Breast epithelium (tissue), 4 donors: ENCODE measurements around the gene CISH. TPM values are rescaled to one million over a fixed set of nuclear protein-coding genes. Genes with fewer than 3 reads are reported as not detected.
A peak's percentile ranks its signal among the peaks of the same experiment; 100 is the strongest.

Experiments
- DNase-seq, 2 donors: peaks; one replicate each; pipeline ENCODE4 v3.0.0-alpha.2; 2019; ENCODE audit warnings: low spot score in 2 of 2
- H3K27ac ChIP-seq, 2 donors: fragments of 200-600 bp; sonication (generic) in 1 of 2; one replicate each; pipeline ENCODE4 v1.5.1; 2016 to 2019; ENCODE audit warnings: mild to moderate bottlenecking in 1 of 2
- H3K27me3 ChIP-seq, 2 donors: fragments of 200-600 bp; sonication (generic) in 1 of 2; one replicate each; pipeline versions ENCODE4 v1.5.1 to v1.6.0; 2017 to 2019; ENCODE audit warnings: control low read depth in 1 of 2, mild to moderate bottlenecking in 1 of 2
- H3K36me3 ChIP-seq: fragments of 200-600 bp; one replicate; pipeline ENCODE4 v1.5.1; 2019
- H3K4me1 ChIP-seq, 2 donors: fragments of 200-600 bp; sonication (generic); one replicate each; pipeline ENCODE4 v1.5.1; 2016 to 2019; ENCODE audit warnings: control low read depth in 1 of 2
- H3K4me3 ChIP-seq, 3 donors: fragments of 200-600 bp; sonication (generic); 1 replicate in 2 of 3; 2 replicates in 1 of 3; pipeline ENCODE4 v1.5.1; 2016 to 2019; ENCODE audit warnings: mild to moderate bottlenecking in 3 of 3, moderate library complexity in 2 of 3
- H3K9me3 ChIP-seq, 2 donors: fragments of 200-600 bp; sonication (generic) in 1 of 2; one replicate each; pipeline ENCODE4 v1.5.1; 2016 to 2019; ENCODE audit warnings: control low read depth in 1 of 2
- CTCF ChIP-seq, 3 donors: fragments of 450-650 bp; IDR thresholded peaks; one replicate each; pipeline ENCODE4 v1.5.1; 2016 to 2017; ENCODE audit warnings: antibody characterized with exemption in 3 of 3, mild to moderate bottlenecking in 3 of 3, moderate library complexity in 3 of 3
- POLR2A ChIP-seq: fragments of 450-650 bp; IDR thresholded peaks from one replicate; pipeline ENCODE4 v1.6.1; 2016; ENCODE audit warnings: antibody characterized with exemption, mild to moderate bottlenecking, moderate library complexity
- POLR2AphosphoS5 ChIP-seq, 3 donors: sonication (generic); formaldehyde crosslinking; IDR thresholded peaks; one replicate each; pipeline ENCODE4 v1.6.1; 2017; ENCODE audit warnings: antibody characterized with exemption in 3 of 3
- intact Hi-C: fragments of 100-400 bp; cut with DNase I; formaldehyde crosslinking; loops from one replicate; pipeline ENCODE4 v1.15.1; 2023; ENCODE audit warnings: low total_unique reads
- total RNA-seq, 3 donors: library from RNA; depleted of rRNA; stranded (reverse); fragments of >200 nt; gene quantifications; one replicate each; pipeline ENCODE4 v1.1.0, GENCODE V29; 2016

CISH gene
- total RNA-seq, 3 donors from 2014 or later = 5.4 to 29.6 (median 17.4) TPM

DNA sequence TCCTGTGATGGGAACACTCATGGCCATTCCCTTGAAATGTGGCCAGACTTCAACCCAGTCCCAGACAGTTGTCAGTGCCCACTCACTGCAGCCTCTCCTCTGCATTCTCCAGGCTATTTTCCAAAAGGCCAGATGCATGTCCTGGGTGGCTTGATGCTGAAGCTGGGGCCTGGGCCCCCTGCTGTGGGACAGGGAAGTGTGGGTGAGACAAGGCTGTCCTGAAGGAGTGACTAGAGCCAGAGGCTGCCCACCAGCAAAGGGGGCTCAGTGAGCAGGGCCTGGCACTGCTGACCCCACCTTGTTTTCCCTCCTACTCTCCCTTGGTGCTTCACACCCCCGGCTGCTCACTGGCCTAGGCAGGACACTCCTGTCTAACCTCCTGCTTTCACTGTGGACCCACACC is 11.9 kb downstream of the CISH start:
- Histone ChIP-seq H3K4me3 (no peak overlapping the region), H3K4me1 (peaks cover 20 to 47% of the 10 kb centered on the region in 2 donors), H3K27me3 (no peaks in the 10 kb centered on the region), H3K9me3 (no peaks in the 10 kb centered on the region), H3K36me3 (no peaks in the 10 kb centered on the region), H3K27ac (peak overlapping the region; percentile 98 to 99)
- DNase-seq = no peak
- intact Hi-C loops = no loop called here
- TF ChIP-seq CTCF (IDR thresholded peaks at IDR 0.05) = no peak
- TF ChIP-seq POLR2A = no peak
- TF ChIP-seq POLR2AphosphoS5 (IDR thresholded peaks at IDR 0.05) = no peak

DNA sequence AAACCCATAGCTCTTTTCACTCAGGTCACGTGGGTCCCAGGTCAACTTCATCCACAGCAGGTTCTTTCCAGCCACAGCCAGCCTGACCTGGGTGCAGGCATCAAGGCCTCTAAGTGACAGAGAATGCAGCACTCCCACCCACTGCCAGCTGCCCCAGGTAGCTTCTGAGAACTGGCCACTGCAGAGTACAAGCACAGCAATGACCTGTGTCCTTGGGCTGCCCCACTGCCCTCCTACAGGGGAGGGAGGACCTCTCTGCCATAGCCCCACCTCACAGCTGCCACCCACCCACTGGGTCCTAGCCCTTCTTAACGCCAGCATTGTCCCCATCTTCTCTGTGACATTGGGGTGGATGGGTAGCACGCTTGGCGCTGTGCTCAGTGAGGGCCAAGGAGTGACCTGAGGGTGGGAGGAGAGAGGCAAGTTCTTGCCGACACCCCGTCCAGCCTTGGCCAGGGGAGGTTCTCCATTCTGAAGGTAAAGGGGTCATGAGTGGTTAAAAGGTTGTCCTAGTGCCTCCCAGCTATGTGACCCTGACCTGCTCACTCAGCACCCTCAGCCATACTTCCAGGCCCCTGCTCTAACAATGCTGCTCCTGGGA is 12.4 kb downstream of the CISH start:
- TF ChIP-seq POLR2AphosphoS5 (IDR thresholded peaks at IDR 0.05) = no peak
- no peak for TF ChIP-seq POLR2A
- TF ChIP-seq CTCF (IDR thresholded peaks at IDR 0.05) = no peak
- H3K36me3 ChIP-seq = no peaks in the 10 kb centered on the region
- DNase-seq = no peak
- peak overlapping the region; percentile 56 to 98 for H3K27ac ChIP-seq
- peaks cover 20 to 42% of the 10 kb centered on the region in 2 donors for H3K4me1 ChIP-seq
- no peaks in the 10 kb centered on the region for H3K9me3 ChIP-seq
- H3K27me3 ChIP-seq = no peaks in the 10 kb centered on the region
- H3K4me3 ChIP-seq = no peak overlapping the region
- intact Hi-C loops = no loop called here

DNA sequence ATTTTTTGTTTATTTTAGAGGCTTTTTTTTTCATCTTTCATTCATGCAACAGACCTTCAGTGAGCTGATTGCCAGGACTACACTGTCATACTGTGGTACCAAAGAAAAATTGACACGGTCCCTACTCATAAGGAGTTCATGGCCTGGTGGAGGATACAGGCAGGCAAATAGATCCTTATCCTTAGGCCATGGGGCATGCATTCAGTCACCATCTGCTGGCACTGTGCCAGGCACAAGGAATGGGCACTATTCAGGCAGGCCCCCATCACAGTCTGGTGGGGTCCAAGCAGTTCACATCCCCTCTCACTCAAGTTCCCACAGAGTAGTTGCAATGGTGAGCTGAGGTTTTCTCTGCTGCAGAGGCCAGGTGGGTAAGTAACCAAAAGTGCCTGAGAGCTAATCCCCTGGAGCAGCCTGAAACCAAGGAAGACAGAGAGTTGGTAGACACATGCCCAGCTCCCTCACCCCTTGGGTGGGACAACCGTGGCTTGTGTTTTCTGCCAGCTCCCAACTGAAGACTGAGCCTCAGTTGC is 17.3 kb downstream of the CISH start:
- Histone ChIP-seq H3K36me3 (no peaks in the 10 kb centered on the region), H3K27ac (no peak overlapping the region), H3K4me1 (peaks cover 0 to 4% of the 10 kb centered on the region in 2 donors), H3K4me3 (no peak overlapping the region), H3K9me3 (no peaks in the 10 kb centered on the region), H3K27me3 (no peaks in the 10 kb centered on the region)
- intact Hi-C loops = no loop called here
- TF ChIP-seq CTCF (IDR thresholded peaks at IDR 0.05) = no peak
- no peak for TF ChIP-seq POLR2AphosphoS5 (IDR thresholded peaks at IDR 0.05)
- TF ChIP-seq POLR2A = no peak
- no peak for DNase-seq

DNA sequence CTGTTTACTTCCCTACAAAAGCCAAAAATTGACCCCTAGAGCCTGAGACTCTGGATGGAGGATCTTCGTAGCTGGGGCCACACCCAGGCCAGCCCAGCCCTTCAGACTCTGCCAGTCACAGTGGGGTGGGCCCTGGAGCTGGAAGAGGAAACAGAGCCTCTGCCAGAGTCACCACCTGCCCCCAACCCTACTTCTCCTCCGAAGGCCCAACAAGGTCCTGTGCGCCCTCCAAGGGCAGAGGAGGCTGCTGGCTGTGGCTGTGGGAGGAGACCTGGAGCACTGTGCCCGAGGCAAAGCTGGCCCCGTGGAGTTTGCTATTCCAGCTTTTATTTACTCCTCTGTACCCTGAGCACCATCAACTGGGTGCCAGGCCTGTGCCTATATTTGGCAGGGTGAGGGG is 19.0 kb downstream of the CISH start:
- DNase-seq = no peak
- Histone ChIP-seq H3K4me3 (no peak overlapping the region), H3K27me3 (no peaks in the 10 kb centered on the region), H3K4me1 (peaks cover 0 to 4% of the 10 kb centered on the region in 2 donors), H3K36me3 (no peaks in the 10 kb centered on the region), H3K27ac (peak overlapping the region; percentile 57 to 62), H3K9me3 (no peaks in the 10 kb centered on the region)
- TF ChIP-seq POLR2AphosphoS5 (IDR thresholded peaks at IDR 0.05) = no peak
- no peak for TF ChIP-seq CTCF (IDR thresholded peaks at IDR 0.05)
- no peak for TF ChIP-seq POLR2A
- intact Hi-C loops = no loop called here

GRCh38 chr3:50591196-50591741 is 20.3 kb downstream of the CISH start:
- Histone ChIP-seq H3K4me3 (no peak overlapping the region), H3K4me1 (peaks cover 0 to 4% of the 10 kb centered on the region in 2 donors), H3K27me3 (no peaks in the 10 kb centered on the region), H3K36me3 (no peaks in the 10 kb centered on the region), H3K9me3 (no peaks in the 10 kb centered on the region), H3K27ac (no peak overlapping the region)
- intact Hi-C loops = no loop called here
- DNase-seq = no peak
- TF ChIP-seq POLR2AphosphoS5 (IDR thresholded peaks at IDR 0.05) = no peak
